SK-N-SH treated with all-trans-retinoic acid at 6 μM for 48 hours (cell line): ENCODE measurements around the gene IARS1.

Experiments
- ATAC-seq: fragments of 200-7000 bp; cut with Tn5 transposase; 3 replicates; pipeline ENCODE4 v1.9.1; 2020; ENCODE audit warnings: mild to moderate bottlenecking, moderate library complexity
- ARNTL ChIP-seq: fragments of 450-650 bp; formaldehyde crosslinking; IDR thresholded peaks from 2 replicates; pipeline ENCODE4 v1.5.0; 2020; ENCODE audit warnings: low read depth, mild to moderate bottlenecking, moderate library complexity, borderline replicate concordance
- BACH2 ChIP-seq: fragments of 250-450 bp; sonication (Bioruptor Pico); IDR thresholded peaks from 2 replicates; pipeline ENCODE4 v1.9.0; 2021; ENCODE audit warnings: mild to moderate bottlenecking, borderline replicate concordance
- CREB5 ChIP-seq: fragments of 250-450 bp; sonication (Bioruptor Pico); IDR thresholded peaks from 2 replicates; pipeline ENCODE4 v1.5.1; 2020; ENCODE audit warnings: low read depth, mild to moderate bottlenecking, moderate library complexity
- CSDC2 ChIP-seq: fragments of 250-450 bp; sonication (Bioruptor Pico); IDR thresholded peaks from 2 replicates; pipeline ENCODE4 v1.5.0; 2020; ENCODE audit warnings: mild to moderate bottlenecking, moderate library complexity
- CSRNP3 ChIP-seq: fragments of 250-450 bp; sonication (Bioruptor Pico); IDR thresholded peaks from 2 replicates; pipeline ENCODE4 v1.5.1; 2021; ENCODE audit warnings: mild to moderate bottlenecking, moderate library complexity
- ESRRG ChIP-seq: fragments of 250-450 bp; sonication (Bioruptor Pico); IDR thresholded peaks from 2 replicates; pipeline ENCODE4 v1.6.1; 2021; ENCODE audit warnings: mild to moderate bottlenecking
- GLIS3 ChIP-seq: fragments of 250-450 bp; sonication (Bioruptor Pico); IDR thresholded peaks from 2 replicates; pipeline ENCODE4 v1.5.0; 2020; ENCODE audit warnings: mild to moderate bottlenecking, moderate library complexity
- ISL1 ChIP-seq: fragments of 250-450 bp; sonication (Bioruptor Pico); IDR thresholded peaks from 2 replicates; pipeline ENCODE4 v2.1.2; 2022; ENCODE audit warnings: mild to moderate bottlenecking, moderate library complexity
- OSR1 ChIP-seq: fragments of 250-450 bp; sonication (Bioruptor Pico); IDR thresholded peaks from 2 replicates; pipeline ENCODE4 v1.8.0; 2022; ENCODE audit warnings: moderate library complexity, mild to moderate bottlenecking, inconsistent platforms
- PATZ1 ChIP-seq: fragments of 250-450 bp; sonication (Bioruptor Pico); IDR thresholded peaks from 2 replicates; pipeline ENCODE4 v1.8.0; 2020; ENCODE audit warnings: mild to moderate bottlenecking, moderate library complexity, borderline replicate concordance
- POU6F1 ChIP-seq: fragments of 250-450 bp; sonication (Bioruptor Pico); IDR thresholded peaks from 2 replicates; pipeline ENCODE4 v1.8.0; 2021; ENCODE audit warnings: low read depth, mild to moderate bottlenecking, moderate library complexity, borderline replicate concordance
- PPARA ChIP-seq: fragments of 250-450 bp; sonication (Bioruptor Pico); IDR thresholded peaks from 2 replicates; pipeline ENCODE4 v1.5.0; 2020; ENCODE audit warnings: mild to moderate bottlenecking, borderline replicate concordance
- RARB ChIP-seq: fragments of 250-450 bp; sonication (Bioruptor Pico); IDR thresholded peaks from 2 replicates; pipeline ENCODE4 v1.8.0; 2021; ENCODE audit warnings: mild to moderate bottlenecking, moderate library complexity
- SNAI2 ChIP-seq: fragments of 250-450 bp; sonication (Bioruptor Pico); IDR thresholded peaks from 2 replicates; pipeline ENCODE4 v1.5.0; 2020; ENCODE audit warnings: mild to moderate bottlenecking, moderate library complexity
- TCF4 ChIP-seq: fragments of 250-450 bp; sonication (Bioruptor Pico); IDR thresholded peaks from 2 replicates; pipeline ENCODE4 v1.8.0; 2021; ENCODE audit warnings: mild to moderate bottlenecking, moderate library complexity, borderline replicate concordance
- TOX ChIP-seq: fragments of 250-450 bp; sonication (Bioruptor Pico); IDR thresholded peaks from 2 replicates; pipeline ENCODE4 v1.8.0; 2021; ENCODE audit warnings: mild to moderate bottlenecking, moderate library complexity, borderline replicate concordance
- TSHZ2 ChIP-seq: fragments of 250-450 bp; sonication (Bioruptor Pico); IDR thresholded peaks from 2 replicates; pipeline ENCODE4 v1.5.0; 2020; ENCODE audit warnings: mild to moderate bottlenecking, moderate library complexity
- ZC3H10 ChIP-seq: fragments of 250-450 bp; sonication (Bioruptor Pico); IDR thresholded peaks from 2 replicates; pipeline ENCODE4 v1.5.1; 2021; ENCODE audit warnings: mild to moderate bottlenecking, moderate library complexity
- ZFP3 ChIP-seq: fragments of 250-450 bp; sonication (Bioruptor Pico); IDR thresholded peaks from 2 replicates; pipeline ENCODE4 v1.5.0; 2020; ENCODE audit warnings: mild to moderate bottlenecking, moderate library complexity
- ZFP30 ChIP-seq: fragments of 450-650 bp; formaldehyde crosslinking; IDR thresholded peaks from 2 replicates; pipeline ENCODE4 v1.5.0; 2022; ENCODE audit warnings: mild to moderate bottlenecking, moderate library complexity
- ZNF565 ChIP-seq: fragments of 450-650 bp; formaldehyde crosslinking; conservative IDR thresholded peaks from 2 replicates; pipeline ENCODE4 v1.5.0; 2020; ENCODE audit warnings: low read depth, mild to moderate bottlenecking, moderate library complexity
- ZNF70 ChIP-seq: fragments of 450-650 bp; formaldehyde crosslinking; IDR thresholded peaks from 2 replicates; pipeline ENCODE4 v1.5.0; 2020; ENCODE audit warnings: mild to moderate bottlenecking, moderate library complexity
- ZNF8 ChIP-seq: fragments of 450-650 bp; formaldehyde crosslinking; IDR thresholded peaks from 2 replicates; pipeline ENCODE4 v1.5.0; 2020; ENCODE audit warnings: mild to moderate bottlenecking, moderate library complexity

Gene IARS1

GRCh38 chr9:92327283-92327850, 33.9 kb upstream of the IARS1 start:
- no peak for ATAC-seq
- TF ChIP-seq GLIS3 (CRISPR knock-in tag): no peak

GRCh38 chr9:92325991-92326500, 32.5 kb upstream of the IARS1 start:
- ATAC-seq: no peak
- TF ChIP-seq GLIS3 (CRISPR knock-in tag) (no peak), ZC3H10 (no peak)

GRCh38 chr9:92325269-92325990, 31.9 kb upstream of the IARS1 start, which contains the start of the genes CENPP and NOL8:
CENPP (plus strand) TSS chr9:92325953.
NOL8 (minus strand) TSS chr9:92325350; CDS start chr9:92324161, 1,189 bp downstream.
- no peak for TF ChIP-seq ZNF565 (CRISPR knock-in tag)
- TF ChIP-seq RARB (CRISPR knock-in tag): no peak
- 0 out of 2 replicates have a peak, but pooled peaks have one; percentile 29 for TF ChIP-seq CSDC2 (CRISPR knock-in tag)
- TF ChIP-seq POU6F1 (CRISPR knock-in tag): no peak
- no peak for TF ChIP-seq ZFP30 (CRISPR knock-in tag)
- 0 out of 2 replicates have a peak, but pooled peaks have one; percentile 52 for TF ChIP-seq TSHZ2
- no peak for TF ChIP-seq TOX (CRISPR knock-in tag)
- peak; percentile 93 for TF ChIP-seq ARNTL (CRISPR knock-in tag)
- no peak for TF ChIP-seq ISL1 (CRISPR knock-in tag)
- no peak for TF ChIP-seq SNAI2 (CRISPR knock-in tag)
- no peak for TF ChIP-seq CREB5 (CRISPR knock-in tag)
- no peak for TF ChIP-seq OSR1
- no peak for TF ChIP-seq ZFP3 (CRISPR knock-in tag)
- no peak for TF ChIP-seq PATZ1
- TF ChIP-seq GLIS3 (CRISPR knock-in tag): no peak
- TF ChIP-seq ESRRG: no peak
- TF ChIP-seq PPARA: no peak
- no peak for TF ChIP-seq ZNF8 (CRISPR knock-in tag)
- no peak for TF ChIP-seq BACH2 (CRISPR knock-in tag)
- no peak for TF ChIP-seq ZC3H10
- no peak for TF ChIP-seq TCF4
- no peak for TF ChIP-seq ZNF70 (CRISPR knock-in tag)
- TF ChIP-seq CSRNP3 (CRISPR knock-in tag): no peak
- TF ChIP-seq, all 23 proteins: peak for 3
- peak; percentile 96 for ATAC-seq
